GM23248 (cell line): ENCODE measurements around the gene AMN1.

ENCODE experiments used
- EZH2 ChIP-seq: fragments of 200-600 bp; sonication (generic); IDR thresholded peaks from 2 replicates; pipeline ENCODE4 v1.6.1; 2018; ENCODE audit warnings: antibody characterized with exemption, mild to moderate bottlenecking; ENCODE audit not compliant: insufficient read depth, poor library complexity, severe bottlenecking
- EZH2phosphoT487 ChIP-seq: fragments of 200-600 bp; sonication (generic); IDR thresholded peaks from 2 replicates; pipeline ENCODE4 v1.6.1; 2018; ENCODE audit warnings: antibody characterized with exemption, moderate library complexity, mild to moderate bottlenecking, low read depth; ENCODE audit not compliant: insufficient read depth

DNA sequence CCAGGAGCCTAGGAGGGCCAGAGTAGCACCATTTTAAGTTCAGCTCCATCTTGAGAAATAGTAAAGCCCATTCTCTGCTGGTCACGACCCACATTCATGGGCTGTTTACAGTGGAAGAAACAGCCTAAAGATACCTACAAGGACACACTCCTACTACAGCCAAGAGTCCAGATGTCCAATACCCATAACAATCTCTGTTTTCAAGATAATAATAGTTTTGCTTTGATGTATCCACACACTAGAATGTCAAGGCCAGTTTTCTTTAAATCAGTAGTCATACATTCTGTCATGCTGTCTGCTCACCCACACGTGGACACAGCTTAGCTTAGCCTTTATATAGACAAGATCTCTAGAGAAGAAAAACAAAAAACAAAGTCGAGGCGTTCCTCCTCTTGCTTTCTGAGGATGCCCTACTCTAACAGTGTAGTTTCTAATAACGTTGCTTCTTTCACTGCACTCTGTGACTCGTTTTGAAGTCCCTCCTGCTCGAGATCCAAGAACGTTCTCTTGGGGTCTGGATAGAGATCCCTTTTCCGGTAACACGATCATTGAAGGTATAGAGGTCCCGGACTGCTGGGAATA lies 87.2 kb downstream of the AMN1 start:
- TF ChIP-seq EZH2 = no peak
- TF ChIP-seq EZH2phosphoT487 = no peak
